Natural killer cell (primary cell): ENCODE measurements around the gene MAP3K21. TPM values are rescaled to one million over a fixed set of nuclear protein-coding genes. Genes with fewer than 3 reads are reported as not detected.

Source experiments
- ATAC-seq, 3 donors: fragments of 150-1000 bp in 2 of 3; fragments of 200-7000 bp in 1 of 3; cut with Tn5 transposase; 1 replicate in 1 of 3; 2 replicates in 2 of 3; pipeline ENCODE4 v1.10.0; 2021; ENCODE audit warnings: mild to moderate bottlenecking in 2 of 3, moderate library complexity in 2 of 3
- DNase-seq, 2 donors: peaks; one replicate each; pipeline versions ENCODE4 v3.0.0 to v3.0.0-alpha.2; 2013 to 2021; ENCODE audit warnings: mixed read lengths in 1 of 2
- H3K27ac ChIP-seq: one replicate; pipeline ENCODE4 v1.5.1; 2013; ENCODE audit warnings: mild to moderate bottlenecking, low read length
- H3K27me3 ChIP-seq: one replicate; pipeline ENCODE4 v1.6.1; 2013; ENCODE audit warnings: low read length; ENCODE audit not compliant: control insufficient read depth, insufficient read depth
- H3K36me3 ChIP-seq: one replicate; pipeline ENCODE4 v1.6.1; 2013; ENCODE audit warnings: low read length; ENCODE audit not compliant: control insufficient read depth, insufficient read depth
- H3K4me1 ChIP-seq: one replicate; pipeline ENCODE4 v1.6.1; 2013; ENCODE audit warnings: low read length; ENCODE audit not compliant: control insufficient read depth, insufficient read depth
- H3K4me3 ChIP-seq: one replicate; pipeline ENCODE4 v1.5.1; 2013; ENCODE audit warnings: low read length
- H3K9me3 ChIP-seq: one replicate; pipeline ENCODE4 v1.6.1; 2013; ENCODE audit warnings: low read length; ENCODE audit not compliant: control insufficient read depth, insufficient read depth
- H3K27ac Mint-ChIP-seq, 2 donors: one replicate each; pipeline ENCODE4 v1.8.0; 2022; ENCODE audit warnings: mild to moderate bottlenecking in 2 of 2, mixed read lengths in 2 of 2, moderate library complexity in 1 of 2
- H3K27me3 Mint-ChIP-seq, 2 donors: one replicate each; pipeline ENCODE4 v1.8.0; 2022; ENCODE audit warnings: low read depth in 2 of 2, mixed read lengths in 2 of 2
- H3K36me3 Mint-ChIP-seq: one replicate; pipeline ENCODE4 v1.8.0; 2022; ENCODE audit warnings: mixed read lengths
- H3K4me1 Mint-ChIP-seq, 2 donors: one replicate each; pipeline ENCODE4 v1.8.0; 2022; ENCODE audit warnings: mixed read lengths in 2 of 2
- H3K4me3 Mint-ChIP-seq: one replicate; pipeline ENCODE4 v1.8.0; 2022; ENCODE audit warnings: mild to moderate bottlenecking, moderate library complexity, mixed read lengths
- H3K9me3 Mint-ChIP-seq, 2 donors: one replicate each; pipeline ENCODE4 v1.8.0; 2022; ENCODE audit warnings: mixed read lengths in 2 of 2
- WGBS: methylation state at CpG from one replicate; pipeline ENCODE4 v1.1.7; 2013; ENCODE audit warnings: missing lambda C conversion rate; ENCODE audit not compliant: insufficient coverage; 5-methylcytosine and 5-hydroxymethylcytosine counted together
- intact Hi-C: fragments of 100-400 bp; cut with micrococcal nuclease; formaldehyde crosslinking; loops from one replicate; pipeline ENCODE4 v1.14.2; 2022
- total RNA-seq, 4 donors: library from RNA; stranded (reverse); fragments of 120-200 nt in 1 of 4; gene quantifications; one replicate each; pipeline versions ENCODE4 v1.2.3 to v1.2.4, GENCODE V29; 2013 to 2022
- TF ChIP-seq, protein P1 (sequence below): fragments of 200-600 bp; IDR thresholded peaks from one replicate; pipeline ENCODE4 v1.8.0; 2022; ENCODE audit warnings: antibody characterized with exemption

Gene MAP3K21
- total RNA-seq, 3 donors from 2014 or later (not counting 1 experiment from before 2014, with no cell fraction given), result 0.14 to 0.70 (median 0.27) TPM

DNA sequence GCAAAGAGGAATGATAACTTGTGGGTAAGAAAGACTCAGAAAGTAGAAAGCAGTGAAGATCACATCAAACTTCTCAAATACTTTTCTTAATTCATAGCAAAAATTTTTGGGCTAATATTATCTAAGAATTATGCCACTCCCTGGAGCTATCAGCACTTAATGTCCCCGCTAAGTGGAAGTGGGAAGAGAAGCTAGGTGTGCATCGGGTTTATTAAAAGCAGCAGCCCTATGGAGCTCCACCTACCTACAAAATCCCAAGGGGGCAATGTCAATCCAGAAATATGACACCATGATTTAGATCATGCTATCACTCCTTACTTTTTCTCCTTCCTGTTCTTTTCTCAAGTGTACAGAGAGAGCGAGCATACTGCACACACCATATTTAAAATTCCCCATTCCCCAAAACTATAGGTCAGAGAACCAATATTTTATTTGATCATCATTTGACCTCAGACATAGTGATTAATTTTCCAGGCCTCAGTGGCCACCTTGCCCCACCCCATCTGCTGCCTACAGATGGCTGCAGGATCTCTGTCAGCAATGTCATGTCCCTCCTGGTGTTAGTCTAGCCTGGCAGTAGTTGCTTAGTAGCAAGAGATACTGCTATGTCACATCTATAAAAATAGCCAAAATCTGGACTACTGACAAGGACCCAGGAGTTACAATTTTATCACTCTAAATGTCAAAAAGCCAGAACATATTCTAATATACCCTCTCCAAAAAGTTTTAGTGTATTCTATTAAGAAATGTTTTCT, 66.6 kb downstream of the MAP3K21 start:
- intact Hi-C loops, result no loop called here
- 92% methylated on average over 2 of the region's 3 CpGs for WGBS
- H3K4me1 Mint-ChIP-seq, result no peaks in the 10 kb centered on the region

DNA sequence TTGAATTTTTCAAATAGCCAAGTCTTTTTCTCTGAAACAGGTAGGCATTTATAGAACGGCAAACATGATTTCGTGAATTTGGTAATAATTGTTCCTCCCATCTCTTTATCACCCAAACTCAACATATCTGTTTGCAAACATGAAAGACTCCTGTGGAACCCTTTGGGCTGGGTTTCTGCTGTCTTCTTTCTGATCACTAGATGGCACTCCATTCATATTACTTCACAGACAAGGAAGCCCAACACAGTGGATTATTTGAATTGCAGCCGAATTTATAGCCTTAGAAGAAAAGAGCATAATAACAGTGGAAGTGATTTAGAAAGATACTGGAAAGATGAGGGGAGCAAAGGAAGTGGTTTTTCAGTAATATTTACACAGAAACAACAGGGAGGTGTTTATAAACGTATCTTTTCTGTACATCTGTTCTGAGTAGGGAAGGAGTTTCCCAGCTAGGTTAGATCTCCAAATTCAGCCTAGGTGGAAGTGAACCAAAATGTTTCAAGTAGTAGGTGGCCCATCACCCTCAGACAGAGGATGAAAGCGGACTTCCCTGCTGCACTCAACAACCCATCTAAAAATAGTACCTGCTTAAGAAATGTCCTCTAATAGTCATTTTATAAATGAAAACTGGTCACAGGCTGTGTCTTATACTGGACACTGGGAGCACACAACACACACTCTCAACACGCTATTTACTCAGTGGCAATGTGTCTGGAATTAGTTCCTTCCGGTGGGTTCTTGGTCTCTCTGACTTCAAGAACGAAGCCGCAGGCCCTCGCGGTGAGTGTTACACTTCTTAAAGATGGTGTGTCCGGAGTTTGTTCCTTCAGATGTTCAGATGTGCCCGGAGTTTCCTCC, 67.6 kb downstream of the MAP3K21 start:
- no peak overlapping the region for H3K4me3 ChIP-seq
- ATAC-seq (peak in 1 of 3 donors; percentile 65), DNase-seq (peak in 1 of 2 donors; percentile 55)
- H3K4me1 ChIP-seq, result no peaks in the 10 kb centered on the region
- H3K36me3 Mint-ChIP-seq, result no peaks in the 10 kb centered on the region
- H3K27me3 ChIP-seq, result no peaks in the 10 kb centered on the region
- WGBS, result 76% methylated on average over 10 of the region's 13 CpGs
- TF ChIP-seq, protein P1, sequence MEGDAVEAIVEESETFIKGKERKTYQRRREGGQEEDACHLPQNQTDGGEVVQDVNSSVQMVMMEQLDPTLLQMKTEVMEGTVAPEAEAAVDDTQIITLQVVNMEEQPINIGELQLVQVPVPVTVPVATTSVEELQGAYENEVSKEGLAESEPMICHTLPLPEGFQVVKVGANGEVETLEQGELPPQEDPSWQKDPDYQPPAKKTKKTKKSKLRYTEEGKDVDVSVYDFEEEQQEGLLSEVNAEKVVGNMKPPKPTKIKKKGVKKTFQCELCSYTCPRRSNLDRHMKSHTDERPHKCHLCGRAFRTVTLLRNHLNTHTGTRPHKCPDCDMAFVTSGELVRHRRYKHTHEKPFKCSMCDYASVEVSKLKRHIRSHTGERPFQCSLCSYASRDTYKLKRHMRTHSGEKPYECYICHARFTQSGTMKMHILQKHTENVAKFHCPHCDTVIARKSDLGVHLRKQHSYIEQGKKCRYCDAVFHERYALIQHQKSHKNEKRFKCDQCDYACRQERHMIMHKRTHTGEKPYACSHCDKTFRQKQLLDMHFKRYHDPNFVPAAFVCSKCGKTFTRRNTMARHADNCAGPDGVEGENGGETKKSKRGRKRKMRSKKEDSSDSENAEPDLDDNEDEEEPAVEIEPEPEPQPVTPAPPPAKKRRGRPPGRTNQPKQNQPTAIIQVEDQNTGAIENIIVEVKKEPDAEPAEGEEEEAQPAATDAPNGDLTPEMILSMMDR, result peak; percentile 18
- peaks cover 12 to 24% of the 10 kb centered on the region in 2 donors for H3K27me3 Mint-ChIP-seq
- H3K9me3 ChIP-seq, result no peaks in the 10 kb centered on the region
- H3K4me3 Mint-ChIP-seq, result no peak overlapping the region
- H3K27ac ChIP-seq, result no peak overlapping the region
- no peaks in the 10 kb centered on the region for H3K4me1 Mint-ChIP-seq
- intact Hi-C loops, result no loop called here
- H3K9me3 Mint-ChIP-seq, result no peaks in the 10 kb centered on the region
- H3K36me3 ChIP-seq, result no peaks in the 10 kb centered on the region
- H3K27ac Mint-ChIP-seq, result no peak overlapping the region

More for the DNA sequence above, 66.6 kb downstream of the MAP3K21 start:
- no peaks in the 10 kb centered on the region for H3K9me3 Mint-ChIP-seq
- H3K36me3 Mint-ChIP-seq, result no peaks in the 10 kb centered on the region
- Histone ChIP-seq H3K36me3 (no peaks in the 10 kb centered on the region), H3K4me3 (no peak overlapping the region), H3K27me3 (peaks cover 2% of the 10 kb centered on the region), H3K27ac (no peak overlapping the region), H3K9me3 (no peaks in the 10 kb centered on the region), H3K4me1 (no peaks in the 10 kb centered on the region)
- no peak for DNase-seq
- H3K4me3 Mint-ChIP-seq, result no peak overlapping the region
- ATAC-seq, result no peak
- H3K27ac Mint-ChIP-seq, result no peak overlapping the region
- peaks cover 12 to 24% of the 10 kb centered on the region in 2 donors for H3K27me3 Mint-ChIP-seq
- TF ChIP-seq, protein P1, result no peak

DNA sequence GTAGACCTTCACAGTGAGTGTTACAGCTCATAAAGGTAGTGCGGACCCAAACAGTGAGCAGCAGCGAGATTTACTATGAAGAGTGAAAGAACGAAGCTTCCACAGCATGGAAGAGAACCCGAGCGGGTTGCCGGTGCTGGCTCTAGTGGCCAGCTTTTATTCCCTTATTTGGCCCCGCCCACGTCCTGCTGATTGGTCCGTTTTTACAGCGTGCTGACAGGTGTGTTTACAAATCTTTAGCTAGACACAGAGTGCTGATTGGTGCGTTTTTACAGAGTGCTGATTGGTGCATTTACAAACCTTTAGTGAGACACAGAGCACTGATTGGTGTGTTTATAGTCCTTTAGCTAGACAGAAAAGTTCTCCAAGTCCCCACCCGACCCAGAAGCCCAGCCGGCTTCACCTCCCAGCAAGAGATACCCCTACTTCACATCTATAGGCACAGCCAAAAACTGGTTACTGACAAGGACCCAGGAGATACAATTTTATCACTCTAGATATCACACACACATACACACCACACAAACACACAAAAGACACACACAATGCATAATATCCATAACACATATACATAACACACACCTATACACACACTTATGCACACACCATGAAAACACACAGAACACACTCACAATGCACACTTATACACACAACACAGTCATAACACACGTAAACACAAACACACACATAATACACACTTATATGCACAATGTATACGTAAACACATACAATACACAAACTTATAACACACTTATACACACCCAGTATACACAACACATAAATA, 68.5 kb downstream of the MAP3K21 start:
- Mint-ChIP-seq H3K4me3 (no peak overlapping the region), H3K27me3 (peaks cover 12 to 24% of the 10 kb centered on the region in 2 donors), H3K36me3 (no peaks in the 10 kb centered on the region), H3K9me3 (no peaks in the 10 kb centered on the region), H3K27ac (no peak overlapping the region), H3K4me1 (no peaks in the 10 kb centered on the region)
- no peak overlapping the region for H3K4me3 ChIP-seq
- no peaks in the 10 kb centered on the region for H3K4me1 ChIP-seq
- no peaks in the 10 kb centered on the region for H3K9me3 ChIP-seq
- DNase-seq (no peak), ATAC-seq (no peak)
- 90% methylated on average over 15 of the region's 15 CpGs for WGBS
- H3K27ac ChIP-seq, result no peak overlapping the region
- intact Hi-C loops, result no loop called here
- no peaks in the 10 kb centered on the region for H3K27me3 ChIP-seq
- no peaks in the 10 kb centered on the region for H3K36me3 ChIP-seq
- TF ChIP-seq, protein P1, result no peak
